ENCODE data around the gene TRIM72.

DNA sequence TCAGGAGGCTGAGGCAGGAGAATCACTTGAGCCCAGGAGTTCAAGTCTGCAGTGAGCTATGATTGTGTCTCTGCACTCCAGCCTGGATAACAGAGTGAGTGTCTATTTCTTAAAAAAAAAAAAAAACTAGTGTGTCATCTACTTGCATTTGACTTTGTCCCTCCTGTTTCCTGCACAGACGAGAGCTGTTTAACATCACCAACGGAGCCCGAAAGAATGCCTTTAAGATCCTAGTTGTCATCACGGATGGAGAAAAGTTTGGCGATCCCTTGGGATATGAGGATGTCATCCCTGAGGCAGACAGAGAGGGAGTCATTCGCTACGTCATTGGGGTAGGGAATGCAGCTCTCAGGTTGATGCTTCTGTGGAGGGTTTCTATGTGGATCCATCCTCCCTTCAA lies 59.3 kb downstream of the TRIM72 start:
- TF ChIP-seq, protein P1, sequence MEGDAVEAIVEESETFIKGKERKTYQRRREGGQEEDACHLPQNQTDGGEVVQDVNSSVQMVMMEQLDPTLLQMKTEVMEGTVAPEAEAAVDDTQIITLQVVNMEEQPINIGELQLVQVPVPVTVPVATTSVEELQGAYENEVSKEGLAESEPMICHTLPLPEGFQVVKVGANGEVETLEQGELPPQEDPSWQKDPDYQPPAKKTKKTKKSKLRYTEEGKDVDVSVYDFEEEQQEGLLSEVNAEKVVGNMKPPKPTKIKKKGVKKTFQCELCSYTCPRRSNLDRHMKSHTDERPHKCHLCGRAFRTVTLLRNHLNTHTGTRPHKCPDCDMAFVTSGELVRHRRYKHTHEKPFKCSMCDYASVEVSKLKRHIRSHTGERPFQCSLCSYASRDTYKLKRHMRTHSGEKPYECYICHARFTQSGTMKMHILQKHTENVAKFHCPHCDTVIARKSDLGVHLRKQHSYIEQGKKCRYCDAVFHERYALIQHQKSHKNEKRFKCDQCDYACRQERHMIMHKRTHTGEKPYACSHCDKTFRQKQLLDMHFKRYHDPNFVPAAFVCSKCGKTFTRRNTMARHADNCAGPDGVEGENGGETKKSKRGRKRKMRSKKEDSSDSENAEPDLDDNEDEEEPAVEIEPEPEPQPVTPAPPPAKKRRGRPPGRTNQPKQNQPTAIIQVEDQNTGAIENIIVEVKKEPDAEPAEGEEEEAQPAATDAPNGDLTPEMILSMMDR (IDR thresholded peaks at IDR 0.05 in 4 of 5, conservative IDR thresholded peaks at IDR 0.05 in 1 of 5): no peak
- no peak for TF ChIP-seq POLR2A (IDR thresholded peaks at IDR 0.05)

Data from gastrocnemius medialis (tissue), 4 donors.